Tibial nerve (tissue), 4 donors: ENCODE results near the gene SLC2A4RG. TPM values are rescaled to one million over a fixed set of nuclear protein-coding genes. Genes with fewer than 3 reads are reported as not detected.

Source experiments
- DNase-seq, 2 donors: peaks; one replicate each; pipeline ENCODE4 v3.0.0-alpha.2; 2019; ENCODE audit warnings: low spot score in 2 of 2
- H3K27ac ChIP-seq, 4 donors: fragments of 200-600 bp; sonication (generic) in 3 of 4; one replicate each; pipeline ENCODE4 v1.5.1; 2017 to 2019; ENCODE audit warnings: mild to moderate bottlenecking in 1 of 4
- H3K27me3 ChIP-seq, 2 donors: fragments of 200-600 bp; sonication (generic) in 1 of 2; one replicate each; pipeline versions ENCODE4 v1.5.1 to v1.6.0; 2017 to 2019
- H3K36me3 ChIP-seq, 3 donors: fragments of 200-600 bp; sonication (generic); one replicate each; pipeline ENCODE4 v1.5.1; 2018 to 2019
- H3K4me1 ChIP-seq, 4 donors: fragments of 200-600 bp; sonication (generic) in 3 of 4; one replicate each; pipeline ENCODE4 v1.5.1; 2017 to 2019
- H3K4me3 ChIP-seq, 4 donors: fragments of 200-600 bp; sonication (generic) in 3 of 4; one replicate each; pipeline ENCODE4 v1.5.1; 2017 to 2019; ENCODE audit warnings: mild to moderate bottlenecking in 1 of 4, moderate library complexity in 1 of 4
- H3K9me3 ChIP-seq, 4 donors: fragments of 200-600 bp; sonication (generic) in 3 of 4; one replicate each; pipeline ENCODE4 v1.5.1; 2017 to 2019
- CTCF ChIP-seq, 5 experiments: fragments of 200-600 bp in 3 of 5; fragments of 450-650 bp in 2 of 5; sonication (generic) in 3 of 5; IDR thresholded peaks; one replicate each; pipeline ENCODE4 v1.5.1; 2016 to 2019; ENCODE audit warnings: antibody characterized with exemption in 5 of 5, mild to moderate bottlenecking in 3 of 5, moderate library complexity in 2 of 5
- EP300 ChIP-seq, 2 donors: sonication (generic); formaldehyde crosslinking; IDR thresholded peaks; one replicate each; pipeline ENCODE4 v1.6.1; 2017; ENCODE audit warnings: antibody characterized with exemption in 2 of 2, mild to moderate bottlenecking in 1 of 2
- POLR2A ChIP-seq, 2 donors: fragments of 450-650 bp; IDR thresholded peaks; one replicate each; pipeline ENCODE4 v1.6.1; 2017; ENCODE audit warnings: antibody characterized with exemption in 2 of 2, mild to moderate bottlenecking in 2 of 2, moderate library complexity in 2 of 2
- WGBS, 2 donors: methylation state at CpG; one replicate each; pipeline ENCODE4 v1.1.5; 2018; 5-methylcytosine and 5-hydroxymethylcytosine counted together
- total RNA-seq, 4 donors: library from RNA; depleted of rRNA; stranded (reverse); fragments of >200 nt; gene quantifications; one replicate each; pipeline ENCODE4 v1.1.0, GENCODE V29; 2016

SLC2A4RG gene
- total RNA-seq, 4 donors from 2014 or later: 71.5 to 126 (median 72.5) TPM

GRCh38 chr20:63783970-63784369 is 44.4 kb downstream of the SLC2A4RG start:
- H3K36me3 ChIP-seq: peaks cover 0 to 16% (median 0%) of the 10 kb centered on the region in 3 donors
- H3K4me3 ChIP-seq: no peak overlapping the region
- no peak overlapping the region for H3K27ac ChIP-seq
- TF ChIP-seq EP300 (IDR thresholded peaks at IDR 0.05) (no peak), CTCF (IDR thresholded peaks at IDR 0.05) (no peak), POLR2A (IDR thresholded peaks at IDR 0.05) (no peak)
- H3K9me3 ChIP-seq: no peaks in the 10 kb centered on the region
- peaks cover 0 to 3% (median 0%) of the 10 kb centered on the region in 4 donors for H3K4me1 ChIP-seq
- H3K27me3 ChIP-seq: no peaks in the 10 kb centered on the region
- DNase-seq: no peak
- WGBS, 2 donors: 87 to 88% methylated on average over 10 to 16 of the region's 16 CpGs

GRCh38 chr20:63785691-63786131 is 46.1 kb downstream of the SLC2A4RG start:
- H3K27me3 ChIP-seq: no peaks in the 10 kb centered on the region
- DNase-seq: no peak
- no peak for TF ChIP-seq POLR2A (IDR thresholded peaks at IDR 0.05)
- TF ChIP-seq CTCF (IDR thresholded peaks at IDR 0.05): no peak
- TF ChIP-seq EP300 (IDR thresholded peaks at IDR 0.05): no peak
- no peaks in the 10 kb centered on the region for H3K9me3 ChIP-seq
- WGBS, 2 donors: 64 to 68% methylated on average over 14 of the region's 14 CpGs
- H3K36me3 ChIP-seq: peaks cover 0 to 33% (median 0%) of the 10 kb centered on the region in 3 donors
- H3K4me3 ChIP-seq: no peak overlapping the region
- peaks cover 0 to 3% (median 0%) of the 10 kb centered on the region in 4 donors for H3K4me1 ChIP-seq
- no peak overlapping the region for H3K27ac ChIP-seq

- H3K4me1 ChIP-seq: peaks cover 0 to 9% (median 0%) of the 10 kb centered on the region in 4 donors
- TF ChIP-seq EP300 (IDR thresholded peaks at IDR 0.05): no peak
- DNase-seq: no peak
- no peak overlapping the region for H3K27ac ChIP-seq
- H3K27me3 ChIP-seq: no peaks in the 10 kb centered on the region
- WGBS, 2 donors: 85 to 88% methylated on average over 11 of the region's 11 CpGs
- peaks cover 0 to 34% (median 0%) of the 10 kb centered on the region in 3 donors for H3K36me3 ChIP-seq
- H3K9me3 ChIP-seq: no peaks in the 10 kb centered on the region
- H3K4me3 ChIP-seq: no peak overlapping the region
Measured at GRCh38 chr20:63787302-63787701, 47.7 kb downstream of the SLC2A4RG start.

- 79 to 88% methylated on average over 16 of the region's 16 CpGs for WGBS, 2 donors
- Histone ChIP-seq H3K27ac (peak overlapping the region in 1 of 4 donors; percentile 29), H3K27me3 (no peaks in the 10 kb centered on the region), H3K9me3 (no peaks in the 10 kb centered on the region), H3K4me3 (no peak overlapping the region), H3K4me1 (peaks cover 0 to 9% (median 0%) of the 10 kb centered on the region in 4 donors), H3K36me3 (peaks cover 0 to 34% (median 0%) of the 10 kb centered on the region in 3 donors)
- TF ChIP-seq POLR2A (IDR thresholded peaks at IDR 0.05) (no peak), EP300 (IDR thresholded peaks at IDR 0.05) (no peak), CTCF (IDR thresholded peaks at IDR 0.05) (no peak)
- DNase-seq: no peak
Measured at GRCh38 chr20:63787749-63788148, 48.2 kb downstream of the SLC2A4RG start.

GRCh38 chr20:63789836-63790571 is 50.4 kb downstream of the SLC2A4RG start:
- Histone ChIP-seq H3K4me1 (peaks cover 0 to 9% (median 0%) of the 10 kb centered on the region in 4 donors), H3K36me3 (peaks cover 0 to 34% (median 0%) of the 10 kb centered on the region in 3 donors), H3K4me3 (no peak overlapping the region), H3K27ac (no peak overlapping the region), H3K27me3 (no peaks in the 10 kb centered on the region), H3K9me3 (no peaks in the 10 kb centered on the region)
- TF ChIP-seq POLR2A (IDR thresholded peaks at IDR 0.05) (no peak), CTCF (IDR thresholded peaks at IDR 0.05) (no peak), EP300 (IDR thresholded peaks at IDR 0.05) (no peak)
- no peak for DNase-seq
- WGBS, 2 donors: 92 to 93% methylated on average over 49 to 55 of the region's 57 CpGs
